ENCODE results near the gene NHEJ1.

NHEJ1 gene

DNA sequence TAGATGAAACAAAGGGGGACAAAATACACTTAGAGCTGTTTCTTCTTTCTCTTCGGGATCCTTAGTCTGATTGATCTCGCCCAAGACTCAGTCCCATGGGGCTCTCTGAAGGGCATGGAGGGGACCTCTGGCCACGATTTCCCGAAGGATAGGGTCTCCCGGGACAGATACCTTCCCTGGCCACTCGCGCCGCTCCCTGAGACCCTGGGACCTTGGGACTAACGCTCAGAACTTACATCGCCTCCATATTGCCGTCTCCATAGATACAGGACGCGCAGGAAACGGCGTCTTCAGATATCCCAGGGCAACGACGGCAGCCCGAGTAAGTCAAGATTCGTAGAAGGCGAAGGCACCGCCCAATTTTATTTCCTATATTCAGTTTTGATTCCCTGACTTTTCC, 119.4 kb downstream of the NHEJ1 start, which contains the start of gene CFAP65:
CFAP65 (minus strand) TSS at position 265 of the 400 bp plus-strand sequence. CDS start 2,468 bp downstream, outside the sequence.
- H3K27me3 ChIP-seq (ENCODE audit: control insufficient read depth in 1 of 2, insufficient read depth in 2 of 2, low read length in 2 of 2), result peaks cover 17 to 20% of the 10 kb centered on the region in 2 donors
- H3K36me3 ChIP-seq (ENCODE audit: insufficient read depth, low read length), result no peaks in the 10 kb centered on the region
- no peak within 1 kb of the TSS for H3K9ac ChIP-seq (ENCODE audit: low read length)
- no peaks in the 10 kb centered on the region for H3K9me3 ChIP-seq (ENCODE audit: low read length)
- H3K4me1 ChIP-seq (ENCODE audit: insufficient read depth, low read length), result no peaks in the 10 kb centered on the region
- no peak within 1 kb of the TSS for H3K4me3 ChIP-seq (ENCODE audit: low read depth in 1 of 2, low read length in 2 of 2)
- H3K27ac ChIP-seq (ENCODE audit: low read depth, low read length), result no peak within 1 kb of the TSS

DNA sequence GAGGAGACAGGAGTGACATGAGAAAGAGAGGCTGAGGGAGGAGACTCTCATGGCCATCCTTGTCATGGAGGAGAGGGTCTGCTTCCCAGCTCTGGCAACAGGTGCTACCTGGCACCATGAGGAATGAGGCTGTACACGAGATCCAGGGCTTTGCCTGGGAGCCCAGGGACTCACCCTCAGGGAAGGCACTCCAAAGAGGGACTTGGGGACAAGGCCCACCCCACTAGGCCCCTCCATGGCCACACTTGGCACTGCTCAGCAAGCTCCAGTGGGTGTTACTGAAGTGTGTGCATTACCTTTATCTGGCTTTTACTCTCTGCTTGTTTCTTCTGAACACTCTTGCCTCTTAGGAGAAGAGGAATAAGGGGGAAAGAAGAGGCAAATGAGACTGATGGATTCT, 122.0 kb downstream of the NHEJ1 start:
- Histone ChIP-seq H3K4me1 (ENCODE audit: insufficient read depth, low read length) (no peaks in the 10 kb centered on the region), H3K9ac (ENCODE audit: low read length) (no peak overlapping the region), H3K4me3 (ENCODE audit: low read depth in 1 of 2, low read length in 2 of 2) (no peak overlapping the region), H3K9me3 (ENCODE audit: low read length) (no peaks in the 10 kb centered on the region), H3K27ac (ENCODE audit: low read depth, low read length) (no peak overlapping the region), H3K36me3 (ENCODE audit: insufficient read depth, low read length) (no peaks in the 10 kb centered on the region), H3K27me3 (ENCODE audit: control insufficient read depth in 1 of 2, insufficient read depth in 2 of 2, low read length in 2 of 2) (peaks cover 15 to 17% of the 10 kb centered on the region in 2 donors)

DNA sequence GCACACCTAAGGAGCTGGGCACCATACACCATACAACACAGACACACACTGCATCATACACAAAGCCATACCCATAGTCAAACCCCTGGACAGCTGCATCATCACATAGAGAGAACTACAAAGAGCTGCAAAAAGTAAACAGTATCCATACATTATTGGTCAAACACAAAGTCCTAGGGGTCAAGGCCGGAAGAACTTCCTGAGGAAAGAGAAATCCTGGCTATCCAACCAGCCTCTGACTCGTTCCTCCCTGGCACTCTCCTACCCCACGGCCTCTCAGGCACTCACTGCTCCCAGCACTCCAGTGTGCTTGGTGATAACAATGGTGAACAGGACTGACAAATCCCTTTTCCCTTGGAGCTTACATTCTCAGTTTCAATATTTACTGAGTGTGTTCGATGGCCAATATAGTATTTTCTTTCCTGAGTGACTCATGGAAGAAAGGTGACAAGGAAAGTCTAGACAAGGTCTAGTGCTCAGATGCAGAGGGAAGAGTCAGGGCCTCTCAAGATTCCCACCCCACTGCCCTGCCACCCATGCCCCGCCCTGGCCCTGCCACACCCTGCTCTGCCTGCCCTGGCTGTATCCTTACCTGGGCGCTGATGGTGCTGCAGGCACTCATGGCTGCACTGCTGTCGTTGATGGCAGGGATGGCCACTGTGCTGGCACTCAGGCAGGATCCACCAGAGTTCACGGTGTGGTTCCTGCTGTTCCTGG, 122.7 kb downstream of the NHEJ1 start:
- H3K9me3 ChIP-seq (ENCODE audit: low read length), result no peaks in the 10 kb centered on the region
- no peak overlapping the region for H3K9ac ChIP-seq (ENCODE audit: low read length)
- no peak overlapping the region for H3K27ac ChIP-seq (ENCODE audit: low read depth, low read length)
- peaks cover 15 to 17% of the 10 kb centered on the region in 2 donors for H3K27me3 ChIP-seq (ENCODE audit: control insufficient read depth in 1 of 2, insufficient read depth in 2 of 2, low read length in 2 of 2)
- no peaks in the 10 kb centered on the region for H3K36me3 ChIP-seq (ENCODE audit: insufficient read depth, low read length)
- no peaks in the 10 kb centered on the region for H3K4me1 ChIP-seq (ENCODE audit: insufficient read depth, low read length)
- no peak overlapping the region for H3K4me3 ChIP-seq (ENCODE audit: low read depth in 1 of 2, low read length in 2 of 2)

DNA sequence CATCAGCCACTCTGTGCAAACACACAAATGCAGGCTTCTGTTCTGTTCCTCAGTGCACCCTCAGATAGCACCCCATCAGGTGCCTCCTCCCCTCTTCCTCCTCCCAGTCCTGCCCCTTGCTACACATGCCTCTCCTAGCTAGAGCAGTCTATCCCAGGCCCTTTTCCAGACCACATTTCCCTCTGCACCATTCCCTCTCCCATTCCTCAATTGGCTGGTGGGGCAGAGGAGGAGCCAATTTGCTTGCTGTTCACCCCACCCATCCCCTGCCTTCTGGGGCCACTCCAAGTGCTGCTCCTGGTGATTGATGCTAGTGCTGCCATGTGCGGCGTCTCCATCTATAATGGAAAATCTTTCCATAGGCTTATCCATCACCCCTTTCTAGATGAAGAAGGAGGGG, 124.7 kb downstream of the NHEJ1 start:
- Histone ChIP-seq H3K27me3 (ENCODE audit: control insufficient read depth in 1 of 2, insufficient read depth in 2 of 2, low read length in 2 of 2) (peaks cover 6 to 10% of the 10 kb centered on the region in 2 donors), H3K27ac (ENCODE audit: low read depth, low read length) (no peak overlapping the region), H3K9me3 (ENCODE audit: low read length) (no peaks in the 10 kb centered on the region), H3K4me3 (ENCODE audit: low read depth in 1 of 2, low read length in 2 of 2) (no peak overlapping the region), H3K36me3 (ENCODE audit: insufficient read depth, low read length) (no peaks in the 10 kb centered on the region), H3K9ac (ENCODE audit: low read length) (no peak overlapping the region), H3K4me1 (ENCODE audit: insufficient read depth, low read length) (no peaks in the 10 kb centered on the region)

DNA sequence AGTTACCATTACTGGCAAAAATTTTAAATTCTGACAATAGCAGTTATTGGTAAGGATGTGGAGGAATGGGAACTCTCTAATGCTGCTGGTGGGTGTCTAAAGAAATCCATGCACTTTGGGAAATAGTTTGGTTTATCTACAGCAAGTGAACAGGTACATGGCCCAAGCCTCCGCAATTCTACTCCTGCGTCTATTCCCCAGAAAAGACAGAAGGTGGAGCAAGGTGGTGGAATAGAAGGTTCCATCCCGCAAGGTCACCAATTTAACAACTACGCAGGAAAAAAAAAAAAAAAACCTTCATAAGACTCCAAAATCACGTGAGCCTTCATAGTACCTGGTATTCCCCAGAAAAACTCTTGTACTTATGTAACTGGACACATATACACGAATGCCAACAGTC, 125.8 kb downstream of the NHEJ1 start:
- Histone ChIP-seq H3K4me3 (ENCODE audit: low read depth in 1 of 2, low read length in 2 of 2) (no peak overlapping the region), H3K27me3 (ENCODE audit: control insufficient read depth in 1 of 2, insufficient read depth in 2 of 2, low read length in 2 of 2) (peaks cover 0 to 16% of the 10 kb centered on the region in 2 donors), H3K27ac (ENCODE audit: low read depth, low read length) (no peak overlapping the region), H3K9me3 (ENCODE audit: low read length) (no peaks in the 10 kb centered on the region), H3K36me3 (ENCODE audit: insufficient read depth, low read length) (no peaks in the 10 kb centered on the region), H3K4me1 (ENCODE audit: insufficient read depth, low read length) (no peaks in the 10 kb centered on the region), H3K9ac (ENCODE audit: low read length) (no peak overlapping the region)

DNA sequence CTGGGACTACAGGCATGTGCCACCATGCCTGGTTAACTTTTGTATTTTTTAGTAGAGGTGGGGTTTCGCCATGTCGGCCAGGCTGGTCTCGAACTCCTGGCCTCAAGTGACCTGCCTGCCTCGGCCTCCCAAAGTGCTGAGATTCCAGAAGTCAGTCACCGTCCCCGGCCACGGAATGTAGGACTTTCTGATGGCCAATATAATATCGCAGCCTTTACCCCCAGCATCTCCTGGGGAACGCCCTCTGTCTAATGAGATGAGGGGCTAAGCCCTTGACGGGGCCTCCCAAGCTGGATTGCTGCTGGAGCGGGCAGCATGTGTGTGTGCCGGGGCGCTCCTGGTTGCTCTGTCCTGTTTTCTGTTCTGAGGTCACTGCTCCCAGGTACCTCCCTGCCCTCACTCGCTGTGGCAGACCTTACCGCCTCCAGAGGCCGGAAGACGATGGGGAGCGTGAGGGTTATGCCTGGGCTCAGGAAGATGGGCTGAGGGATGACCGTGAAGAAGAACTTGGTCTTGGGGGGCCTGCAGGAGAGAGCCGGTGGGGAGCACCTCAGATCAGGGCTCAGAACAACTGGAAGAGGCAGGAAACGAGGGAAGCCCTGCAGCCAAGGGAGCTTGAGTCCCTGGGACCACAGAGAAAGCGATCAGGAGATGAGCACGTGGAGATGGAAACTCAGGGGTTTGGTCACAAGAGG, 128.4 kb downstream of the NHEJ1 start:
- H3K4me3 ChIP-seq (ENCODE audit: low read depth in 1 of 2, low read length in 2 of 2), result no peak overlapping the region
- no peak overlapping the region for H3K27ac ChIP-seq (ENCODE audit: low read depth, low read length)
- H3K9me3 ChIP-seq (ENCODE audit: low read length), result no peaks in the 10 kb centered on the region
- H3K9ac ChIP-seq (ENCODE audit: low read length), result no peak overlapping the region
- no peaks in the 10 kb centered on the region for H3K36me3 ChIP-seq (ENCODE audit: insufficient read depth, low read length)
- H3K4me1 ChIP-seq (ENCODE audit: insufficient read depth, low read length), result no peaks in the 10 kb centered on the region
- peaks cover 0 to 26% of the 10 kb centered on the region in 2 donors for H3K27me3 ChIP-seq (ENCODE audit: control insufficient read depth in 1 of 2, insufficient read depth in 2 of 2, low read length in 2 of 2)

DNA sequence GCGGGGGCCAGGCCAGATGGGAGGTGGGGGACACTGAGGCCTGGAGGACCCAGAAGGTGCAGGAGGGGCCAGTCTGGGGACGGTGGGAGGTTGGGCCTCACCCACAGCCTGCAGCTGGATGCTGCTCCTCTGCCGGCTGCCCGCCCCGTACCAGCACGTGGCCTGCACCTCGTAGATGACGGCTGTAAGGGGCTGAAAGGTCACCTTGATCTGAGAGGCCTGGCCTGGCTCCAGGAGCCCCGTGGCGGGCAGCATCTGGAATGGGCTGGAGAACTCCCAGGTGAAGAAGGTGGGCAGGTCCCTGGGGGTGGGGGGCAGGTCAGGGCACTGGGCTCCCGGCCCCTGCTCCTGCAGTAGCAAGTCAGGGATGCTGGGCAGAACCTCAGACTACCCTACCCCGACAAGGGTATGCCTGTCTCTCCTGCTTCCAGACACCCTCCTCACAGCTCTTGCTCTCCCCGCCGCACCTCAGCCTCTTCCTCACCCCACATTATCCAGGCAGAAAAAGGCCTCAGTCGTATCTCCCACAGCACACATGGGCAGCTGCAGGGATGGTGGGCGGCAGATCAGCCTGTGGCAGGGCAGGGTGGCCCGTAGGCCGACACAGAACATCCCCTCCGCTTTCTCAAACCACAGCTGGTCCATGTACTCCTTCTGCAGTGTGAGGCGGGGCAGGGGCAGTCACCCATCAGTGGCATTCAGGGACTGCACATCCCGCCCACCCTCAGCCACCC, 129.4 kb downstream of the NHEJ1 start:
- H3K36me3 ChIP-seq (ENCODE audit: insufficient read depth, low read length), result no peaks in the 10 kb centered on the region
- no peak overlapping the region for H3K27ac ChIP-seq (ENCODE audit: low read depth, low read length)
- H3K9me3 ChIP-seq (ENCODE audit: low read length), result no peaks in the 10 kb centered on the region
- H3K4me1 ChIP-seq (ENCODE audit: insufficient read depth, low read length), result no peaks in the 10 kb centered on the region
- H3K4me3 ChIP-seq (ENCODE audit: low read depth in 1 of 2, low read length in 2 of 2), result no peak overlapping the region
- peaks cover 0 to 26% of the 10 kb centered on the region in 2 donors for H3K27me3 ChIP-seq (ENCODE audit: control insufficient read depth in 1 of 2, insufficient read depth in 2 of 2, low read length in 2 of 2)
- H3K9ac ChIP-seq (ENCODE audit: low read length), result no peak overlapping the region

DNA sequence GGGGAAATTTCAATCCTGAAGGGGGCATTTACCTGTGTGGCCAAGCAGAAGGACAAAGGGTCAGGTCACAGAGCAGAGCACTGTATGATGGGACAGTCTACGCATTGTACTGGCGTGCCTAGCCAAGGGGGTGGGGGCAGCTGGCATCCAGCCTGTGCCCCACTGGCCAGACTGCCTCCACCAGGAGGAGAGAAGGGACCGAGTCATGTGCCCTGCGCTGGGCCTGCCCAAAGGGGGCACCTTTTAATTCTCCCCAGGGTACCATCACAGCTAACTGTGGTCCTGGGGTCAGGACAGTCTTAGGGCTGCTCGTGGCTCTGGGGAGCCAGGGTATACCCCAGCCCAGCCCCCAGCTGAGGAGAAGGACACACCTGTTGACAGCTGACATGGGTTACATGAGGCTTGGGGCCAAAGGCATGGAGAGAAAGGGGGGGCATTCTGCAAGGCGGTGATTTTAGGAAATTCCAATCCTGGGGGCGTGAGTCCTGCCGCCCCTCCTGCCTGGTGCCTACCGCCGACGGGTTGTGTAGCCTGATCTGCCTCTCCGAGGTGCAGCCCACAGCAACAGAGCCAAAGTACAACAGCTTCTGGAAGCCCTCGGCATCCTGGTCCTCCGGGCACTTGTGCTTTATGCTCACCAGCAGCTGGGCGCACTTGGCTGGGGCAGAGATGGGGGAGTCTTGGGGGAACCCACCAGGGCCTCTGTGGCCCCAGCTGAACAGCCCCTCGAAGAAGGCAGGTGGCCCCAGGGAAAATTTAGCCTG, 130.3 kb downstream of the NHEJ1 start:
- peaks cover 0 to 26% of the 10 kb centered on the region in 2 donors for H3K27me3 ChIP-seq (ENCODE audit: control insufficient read depth in 1 of 2, insufficient read depth in 2 of 2, low read length in 2 of 2)

DNA sequence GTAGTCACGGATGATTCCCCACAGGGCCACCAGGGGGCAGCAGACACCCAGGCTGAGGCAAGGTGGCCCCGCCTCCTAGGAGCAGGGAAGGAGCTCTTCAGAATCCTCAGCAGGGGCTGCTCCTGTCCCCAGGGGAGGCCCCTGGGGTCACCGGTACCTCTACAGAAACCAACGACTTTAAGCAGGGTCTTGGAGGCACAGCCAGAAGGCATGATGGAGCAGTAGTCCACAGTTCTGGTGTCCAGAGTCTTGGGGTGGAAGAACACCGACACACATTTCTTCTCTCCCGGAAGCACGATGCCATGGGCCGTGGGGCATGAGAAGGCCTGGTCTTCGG, 130.8 kb downstream of the NHEJ1 start:
- no peak overlapping the region for H3K9ac ChIP-seq (ENCODE audit: low read length)
- peaks cover 0 to 26% of the 10 kb centered on the region in 2 donors for H3K27me3 ChIP-seq (ENCODE audit: control insufficient read depth in 1 of 2, insufficient read depth in 2 of 2, low read length in 2 of 2)
- H3K9me3 ChIP-seq (ENCODE audit: low read length), result no peaks in the 10 kb centered on the region
- no peak overlapping the region for H3K27ac ChIP-seq (ENCODE audit: low read depth, low read length)
- H3K4me1 ChIP-seq (ENCODE audit: insufficient read depth, low read length), result no peaks in the 10 kb centered on the region
- H3K36me3 ChIP-seq (ENCODE audit: insufficient read depth, low read length), result no peaks in the 10 kb centered on the region
- no peak overlapping the region for H3K4me3 ChIP-seq (ENCODE audit: low read depth in 1 of 2, low read length in 2 of 2)

More for the DNA sequence above, 130.3 kb downstream of the NHEJ1 start:
- no peaks in the 10 kb centered on the region for H3K36me3 ChIP-seq (ENCODE audit: insufficient read depth, low read length)
- no peak overlapping the region for H3K27ac ChIP-seq (ENCODE audit: low read depth, low read length)
- H3K9ac ChIP-seq (ENCODE audit: low read length), result no peak overlapping the region
- no peak overlapping the region for H3K4me3 ChIP-seq (ENCODE audit: low read depth in 1 of 2, low read length in 2 of 2)
- H3K4me1 ChIP-seq (ENCODE audit: insufficient read depth, low read length), result no peaks in the 10 kb centered on the region
- H3K9me3 ChIP-seq (ENCODE audit: low read length), result no peaks in the 10 kb centered on the region

DNA sequence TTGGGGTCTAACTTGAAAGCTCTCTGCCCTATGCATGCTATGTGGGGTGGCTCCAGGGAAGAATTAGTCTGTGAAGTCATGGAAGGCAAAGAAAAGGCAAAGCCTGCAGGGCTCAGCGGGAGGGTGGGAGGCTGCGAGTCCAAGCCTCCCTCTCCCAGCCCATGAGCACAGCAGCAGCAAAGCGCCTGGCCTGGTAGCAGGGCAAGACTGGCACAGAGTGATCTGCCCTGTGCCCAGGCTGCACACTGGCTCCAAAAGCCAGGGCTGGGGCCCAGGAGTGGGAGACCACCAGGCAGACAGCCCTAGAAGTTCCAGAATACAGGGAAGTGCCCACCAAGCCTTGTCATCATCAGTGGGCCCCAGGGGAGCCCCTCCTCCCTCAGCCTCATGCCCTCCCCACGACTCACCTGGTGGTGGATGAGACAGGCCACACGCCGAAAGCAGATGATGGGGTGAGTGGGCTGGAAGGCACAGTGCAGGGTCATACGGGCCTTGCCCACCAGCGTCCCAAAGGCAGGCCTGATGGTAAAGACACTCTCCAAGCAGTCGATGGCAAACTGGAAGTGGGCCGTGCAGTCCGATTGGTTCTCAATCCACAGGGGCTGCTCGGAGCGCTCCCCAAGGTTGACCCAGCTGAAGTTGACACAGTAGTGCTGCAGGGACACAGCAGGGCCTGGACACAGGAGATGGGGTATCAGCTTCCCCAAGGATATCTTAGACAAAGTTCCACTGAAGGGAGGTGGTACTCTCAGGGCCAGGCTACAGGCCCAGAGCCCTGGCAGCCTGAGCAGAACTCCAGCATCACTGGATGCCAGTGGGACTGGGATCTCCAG, 131.4 kb downstream of the NHEJ1 start:
- Histone ChIP-seq H3K4me3 (ENCODE audit: low read depth in 1 of 2, low read length in 2 of 2) (no peak overlapping the region), H3K4me1 (ENCODE audit: insufficient read depth, low read length) (no peaks in the 10 kb centered on the region), H3K9me3 (ENCODE audit: low read length) (no peaks in the 10 kb centered on the region), H3K27ac (ENCODE audit: low read depth, low read length) (no peak overlapping the region), H3K36me3 (ENCODE audit: insufficient read depth, low read length) (no peaks in the 10 kb centered on the region), H3K9ac (ENCODE audit: low read length) (no peak overlapping the region), H3K27me3 (ENCODE audit: control insufficient read depth in 1 of 2, insufficient read depth in 2 of 2, low read length in 2 of 2) (peaks cover 0 to 26% of the 10 kb centered on the region in 2 donors)
